ENCODE results near the gene RABL2B.
A peak's percentile ranks its signal among the peaks of the same experiment; 100 is the strongest.

The RABL2B gene

GRCh38 chr22:50737728-50738648 is 45.4 kb downstream of the RABL2B start, which contains the start of gene ACR:
ACR (plus strand) TSS chr22:50738204; CDS start chr22:50738236, 32 bp downstream.
- DNase-seq: no peak

DNA sequence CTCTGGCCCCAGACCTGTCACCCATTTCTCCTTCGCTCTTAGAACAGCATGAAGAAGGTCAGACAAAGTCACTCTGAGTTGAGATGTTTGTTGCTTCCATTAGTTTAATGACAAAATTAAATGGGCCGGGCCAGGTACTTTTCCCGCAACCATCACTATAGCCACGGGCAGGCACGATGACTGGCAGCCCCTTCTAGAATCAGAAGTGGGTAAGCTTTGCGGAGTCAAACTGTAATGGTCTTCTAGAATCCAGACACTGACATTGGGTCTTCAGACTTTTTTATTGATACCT is 47.8 kb downstream of the RABL2B start:
- DNase-seq: no peak

GRCh38 chr22:50734986-50735738 is 48.3 kb downstream of the RABL2B start:
- DNase-seq: no peak

GRCh38 chr22:50734343-50734771 is 49.1 kb downstream of the RABL2B start:
- DNase-seq: no peak

GRCh38 chr22:50733521-50734342 is 49.7 kb downstream of the RABL2B start:
- DNase-seq: no peak

DNA sequence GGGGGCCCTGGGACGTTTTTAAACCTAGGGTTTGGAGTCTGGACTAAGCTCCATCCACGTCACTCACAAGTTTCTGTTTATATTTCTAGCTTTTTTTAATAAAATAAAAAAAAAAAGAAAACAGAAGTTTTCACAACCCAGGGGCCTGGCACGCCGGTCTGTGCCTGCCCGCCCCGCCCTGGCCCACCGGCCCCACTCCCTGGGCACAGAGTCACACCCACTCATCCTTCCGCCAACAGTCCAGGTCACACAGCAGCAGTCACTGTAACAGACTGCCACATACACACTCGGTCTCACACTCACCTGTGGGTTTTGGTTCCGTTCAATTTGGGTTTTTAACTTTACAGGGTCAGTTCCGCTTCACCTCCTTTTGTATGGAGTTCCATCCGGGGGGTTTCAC is 50.8 kb downstream of the RABL2B start:
- no peak for DNase-seq

DNA sequence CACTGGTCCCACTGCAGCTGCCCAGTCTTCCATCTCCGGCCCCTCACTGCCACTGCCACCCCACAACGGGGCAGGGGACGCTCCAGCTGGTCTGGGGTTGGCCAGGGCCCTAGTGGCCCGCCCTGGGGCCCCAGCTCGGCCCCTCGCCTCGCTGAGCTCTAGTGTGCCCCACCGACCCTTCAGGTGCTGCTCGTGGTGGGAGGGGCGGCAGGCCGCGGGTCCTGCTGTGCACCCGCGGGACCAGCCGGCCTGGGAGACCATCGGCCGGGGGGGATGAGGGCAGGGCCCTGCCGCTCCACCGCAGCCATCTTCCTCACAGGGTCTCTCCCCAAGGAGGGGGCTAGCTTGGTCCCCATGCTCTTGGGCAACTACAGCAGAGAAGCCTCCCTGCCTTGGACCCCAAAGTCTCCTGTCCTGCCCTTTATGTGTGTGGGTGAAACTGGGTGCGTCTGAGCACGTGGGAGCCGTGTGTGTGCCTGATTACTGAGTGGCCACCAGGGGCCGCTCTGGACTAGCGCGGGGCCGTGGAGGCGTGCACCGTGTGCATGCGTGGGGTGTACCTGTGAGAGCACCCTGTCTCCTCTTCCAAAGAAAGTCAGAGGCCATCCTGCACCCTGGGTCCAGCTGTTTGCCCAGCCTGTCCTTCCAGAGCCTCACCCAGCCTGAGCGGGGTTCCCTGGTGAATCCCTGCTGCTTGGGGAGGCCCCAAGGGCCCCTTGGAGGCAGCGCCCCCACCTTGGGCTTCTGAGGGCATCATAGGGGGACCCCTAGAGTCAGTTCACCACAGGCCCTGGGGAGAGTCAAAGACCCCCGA is 51.4 kb downstream of the RABL2B start:
- DNase-seq: peak; percentile 60 to 66

DNA sequence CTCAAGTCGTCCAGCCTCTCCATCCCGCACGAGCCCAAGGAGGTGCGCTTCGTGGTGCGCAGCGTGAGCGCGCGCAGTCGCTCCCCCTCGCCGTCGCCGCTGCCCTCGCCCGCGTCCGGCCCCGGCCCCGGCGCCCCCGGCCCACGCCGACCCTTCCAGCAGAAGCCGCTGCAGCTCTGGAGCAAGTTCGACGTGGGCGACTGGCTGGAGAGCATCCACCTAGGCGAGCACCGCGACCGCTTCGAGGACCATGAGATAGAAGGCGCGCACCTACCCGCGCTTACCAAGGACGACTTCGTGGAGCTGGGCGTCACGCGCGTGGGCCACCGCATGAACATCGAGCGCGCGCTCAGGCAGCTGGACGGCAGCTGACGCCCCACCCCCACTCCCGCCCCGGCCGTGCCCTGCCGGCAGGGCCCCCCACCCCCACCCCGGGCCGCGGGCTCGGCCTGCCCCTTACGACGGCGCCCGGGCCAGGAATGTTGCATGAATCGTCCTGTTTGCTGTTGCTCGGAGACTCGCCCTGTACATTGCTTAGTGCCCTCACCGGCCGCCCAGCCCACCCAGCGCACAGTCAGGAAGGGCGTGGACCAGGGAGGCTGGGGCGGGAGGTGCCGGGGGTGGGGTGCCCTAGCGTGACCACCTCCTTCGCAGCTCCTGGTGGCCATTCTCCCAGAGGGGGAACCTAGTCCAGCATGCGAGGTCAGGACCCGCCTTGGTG is 52.3 kb downstream of the RABL2B start:
- DNase-seq: no peak

- DNase-seq: no peak
Measured at GRCh38 chr22:50730013-50730891, 53.2 kb downstream of the RABL2B start.

- no peak for DNase-seq
Measured at GRCh38 chr22:50729391-50730012, 53.9 kb downstream of the RABL2B start.

DNA sequence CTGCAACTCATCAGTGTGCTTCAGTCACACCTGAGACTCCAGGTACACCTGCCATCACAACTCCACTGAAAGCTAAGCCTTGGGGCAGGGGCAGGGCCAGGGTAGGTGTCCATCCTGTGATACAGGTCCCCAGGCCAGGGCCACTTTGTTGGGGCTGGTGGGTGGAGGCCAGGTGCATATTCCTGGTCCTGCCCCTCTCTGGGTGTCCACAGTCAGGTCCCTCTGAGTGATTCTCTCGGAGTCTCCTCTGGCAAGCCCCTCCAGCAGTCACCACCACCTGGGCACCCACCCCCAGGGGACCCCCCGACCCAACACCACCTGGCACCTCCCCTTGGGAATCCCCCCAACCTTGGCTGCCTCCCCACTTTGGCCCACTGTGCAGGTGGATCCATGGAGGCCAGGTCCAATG is 54.9 kb downstream of the RABL2B start:
- no peak for DNase-seq

- DNase-seq: no peak
Measured at GRCh38 chr22:50727678-50728522, 55.5 kb downstream of the RABL2B start.

GRCh38 chr22:50726643-50727340 is 56.6 kb downstream of the RABL2B start:
- no peak for DNase-seq

DNA sequence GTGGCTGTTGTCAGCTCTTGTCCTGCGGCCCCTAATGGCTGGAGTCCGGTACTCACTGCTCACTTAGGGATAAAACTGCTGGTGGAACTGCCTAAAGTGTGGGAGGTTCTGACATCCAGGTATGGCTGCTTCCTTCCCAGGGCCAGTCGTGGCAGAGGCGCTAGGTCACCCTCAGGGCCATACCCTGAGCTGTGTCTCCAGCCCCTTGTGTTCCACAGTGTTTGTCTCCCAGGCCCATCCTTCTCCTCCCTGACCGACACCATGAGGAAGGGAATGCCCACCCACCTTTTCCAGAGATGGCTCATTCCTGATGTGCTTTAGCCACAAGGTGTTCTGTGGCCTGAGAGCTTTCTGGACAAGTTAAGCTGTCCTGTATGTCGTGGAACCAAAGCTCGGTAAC is 57.8 kb downstream of the RABL2B start:
- DNase-seq: no peak

- no peak for DNase-seq
Measured at GRCh38 chr22:50724616-50725015, 58.8 kb downstream of the RABL2B start.

- no peak for DNase-seq
Measured at GRCh38 chr22:50723991-50724390, 59.4 kb downstream of the RABL2B start.

- no peak for DNase-seq
Measured at GRCh38 chr22:50722716-50723428, 60.6 kb downstream of the RABL2B start.
